Left ventricle myocardium superior (tissue), 1 donor: ENCODE measurements around the gene HOXC5. TPM values are rescaled to one million over a fixed set of nuclear protein-coding genes. Genes with fewer than 3 reads are reported as not detected.

Source experiments
- ATAC-seq: fragments of 200-7000 bp; cut with Tn5 transposase; one replicate; pipeline ENCODE4 v1.9.1; 2020; ENCODE audit warnings: mild to moderate bottlenecking, moderate library complexity
- DNase-seq: peaks from one replicate; pipeline ENCODE4 v3.0.0-alpha.2; 2020
- intact Hi-C: fragments of 100-400 bp; cut with micrococcal nuclease; formaldehyde crosslinking; loops from one replicate; pipeline ENCODE4 v1.11.0; 2022
- total RNA-seq: library from RNA; stranded (reverse); fragmentation: NEBNext Ultra II Directional; extraction: Animal tissue kit (Norgen Biotek cat#: 25700); gene quantifications from one replicate; pipeline ENCODE4 v1.2.1, GENCODE V29; 2021
- donor health status: DM: no; HTN: yes; CAD: no; lungs with severe emphysema.

Gene HOXC5
- total RNA-seq, 1 donor from 2014 or later = not detected

GRCh38 chr12:54052438-54053002 lies 19.7 kb downstream of the HOXC5 start:
- intact Hi-C loops = no loop called here
- ATAC-seq (no peak), DNase-seq (no peak)

GRCh38 chr12:54053003-54053750 lies 20.3 kb downstream of the HOXC5 start:
- DNase-seq (no peak), ATAC-seq (peak; percentile 45)
- intact Hi-C loops = no loop called here

GRCh38 chr12:54053751-54054741 lies 21.2 kb downstream of the HOXC5 start, which contains the start of gene HOXC4:
HOXC4 (plus strand) TSS chr12:54053835; CDS start chr12:54053923, 88 bp downstream.
- DNase-seq (no peak), ATAC-seq (peak; percentile 58)
- intact Hi-C loops = no loop called here

GRCh38 chr12:54054742-54055194 lies 21.9 kb downstream of the HOXC5 start:
- ATAC-seq = no peak
- intact Hi-C loops = no loop called here
- DNase-seq = no peak

GRCh38 chr12:54055552-54055951 lies 22.7 kb downstream of the HOXC5 start:
- ATAC-seq (no peak), DNase-seq (no peak)
- intact Hi-C loops = no loop called here

GRCh38 chr12:54056110-54056509 lies 23.3 kb downstream of the HOXC5 start:
- no peak for ATAC-seq
- intact Hi-C loops = no loop called here
- DNase-seq = no peak

GRCh38 chr12:54058128-54058768 lies 25.4 kb downstream of the HOXC5 start:
- DNase-seq (no peak), ATAC-seq (no peak)
- intact Hi-C loops = no loop called here

- no peak for DNase-seq
- intact Hi-C loops = no loop called here
- ATAC-seq = no peak
Observed at GRCh38 chr12:54059668-54060067, 26.8 kb downstream of the HOXC5 start.

GRCh38 chr12:54060174-54060974 lies 27.5 kb downstream of the HOXC5 start:
- no peak for DNase-seq
- ATAC-seq = no peak
- intact Hi-C loops = no loop called here

GRCh38 chr12:54060975-54061778 lies 28.3 kb downstream of the HOXC5 start:
- no peak for ATAC-seq
- DNase-seq = no peak
- intact Hi-C loops = no loop called here

- intact Hi-C loops = no loop called here
- ATAC-seq = no peak
- no peak for DNase-seq
Observed at GRCh38 chr12:54065677-54066076, 32.8 kb downstream of the HOXC5 start.

- DNase-seq = no peak
Observed at GRCh38 chr12:54066408-54066807, 33.6 kb downstream of the HOXC5 start.

GRCh38 chr12:54068418-54069070 lies 35.7 kb downstream of the HOXC5 start:
- DNase-seq = no peak
- ATAC-seq = no peak
- intact Hi-C loops = no loop called here

More at GRCh38 chr12:54066408-54066807, 33.6 kb downstream of the HOXC5 start:
- intact Hi-C loops = no loop called here
- no peak for ATAC-seq

- DNase-seq = no peak
- intact Hi-C loops = no loop called here
- ATAC-seq = no peak
Observed at GRCh38 chr12:54071942-54072341, 39.1 kb downstream of the HOXC5 start.

- no peak for DNase-seq
- intact Hi-C loops = no loop called here
- ATAC-seq = no peak
Observed at GRCh38 chr12:54074308-54074707, 41.5 kb downstream of the HOXC5 start.

- intact Hi-C loops = no loop called here
- ATAC-seq = no peak
- no peak for DNase-seq
Observed at GRCh38 chr12:54075409-54075808, 42.6 kb downstream of the HOXC5 start.

- ATAC-seq = no peak
- intact Hi-C loops = no loop called here
- DNase-seq = no peak
Observed at GRCh38 chr12:54075974-54076373, 43.1 kb downstream of the HOXC5 start.
